ENCODE measurements around the gene MRPS21. TPM values are rescaled to one million over a fixed set of nuclear protein-coding genes. Genes with fewer than 3 reads are reported as not detected.

MRPS21 gene
- total RNA-seq, 1 donor from 2014 or later, result 46.1 TPM

GRCh38 chr1:150283260-150283659, 10.4 kb upstream of the MRPS21 start:
- DNase-seq, result no peak
- peak overlapping the region; percentile 96 for H3K27ac ChIP-seq

DNA sequence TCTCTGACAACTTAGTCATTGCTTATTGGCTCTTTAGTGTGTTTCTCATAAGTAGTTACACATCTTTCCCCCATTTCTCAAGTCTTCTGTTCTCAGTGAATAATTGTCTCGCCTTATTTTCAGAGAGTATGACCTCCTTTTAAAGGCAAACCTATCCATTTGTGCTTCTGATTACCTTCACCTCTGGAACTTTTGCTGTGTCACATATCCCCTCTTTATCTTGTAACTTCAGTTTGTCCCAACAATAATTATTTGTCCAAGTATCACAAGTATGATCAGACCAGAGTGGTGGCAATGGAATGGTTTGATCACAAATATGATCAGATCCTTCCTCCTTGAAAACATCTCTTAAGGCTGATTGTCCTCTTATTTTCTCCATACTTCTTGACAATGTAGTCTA, 5.3 kb upstream of the MRPS21 start:
- no peaks in the 10 kb centered on the region for H3K4me1 ChIP-seq
- no peaks in the 10 kb centered on the region for H3K27me3 ChIP-seq
- TF ChIP-seq, protein P1, sequence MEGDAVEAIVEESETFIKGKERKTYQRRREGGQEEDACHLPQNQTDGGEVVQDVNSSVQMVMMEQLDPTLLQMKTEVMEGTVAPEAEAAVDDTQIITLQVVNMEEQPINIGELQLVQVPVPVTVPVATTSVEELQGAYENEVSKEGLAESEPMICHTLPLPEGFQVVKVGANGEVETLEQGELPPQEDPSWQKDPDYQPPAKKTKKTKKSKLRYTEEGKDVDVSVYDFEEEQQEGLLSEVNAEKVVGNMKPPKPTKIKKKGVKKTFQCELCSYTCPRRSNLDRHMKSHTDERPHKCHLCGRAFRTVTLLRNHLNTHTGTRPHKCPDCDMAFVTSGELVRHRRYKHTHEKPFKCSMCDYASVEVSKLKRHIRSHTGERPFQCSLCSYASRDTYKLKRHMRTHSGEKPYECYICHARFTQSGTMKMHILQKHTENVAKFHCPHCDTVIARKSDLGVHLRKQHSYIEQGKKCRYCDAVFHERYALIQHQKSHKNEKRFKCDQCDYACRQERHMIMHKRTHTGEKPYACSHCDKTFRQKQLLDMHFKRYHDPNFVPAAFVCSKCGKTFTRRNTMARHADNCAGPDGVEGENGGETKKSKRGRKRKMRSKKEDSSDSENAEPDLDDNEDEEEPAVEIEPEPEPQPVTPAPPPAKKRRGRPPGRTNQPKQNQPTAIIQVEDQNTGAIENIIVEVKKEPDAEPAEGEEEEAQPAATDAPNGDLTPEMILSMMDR (IDR thresholded peaks at IDR 0.05), result no peak
- H3K9me3 ChIP-seq, result no peaks in the 10 kb centered on the region
- H3K4me3 ChIP-seq, result no peak overlapping the region
- DNase-seq (no peak), ATAC-seq (no peak)
- H3K36me3 ChIP-seq, result no peaks in the 10 kb centered on the region
- intact Hi-C loops (cut with DNase I), result no loop called here
- no peak overlapping the region for H3K27ac ChIP-seq

More at GRCh38 chr1:150283260-150283659, 10.4 kb upstream of the MRPS21 start:
- peaks cover 8% of the 10 kb centered on the region for H3K4me1 ChIP-seq
- intact Hi-C loops (cut with DNase I), result no loop called here
- H3K27me3 ChIP-seq, result no peaks in the 10 kb centered on the region
- H3K36me3 ChIP-seq, result no peaks in the 10 kb centered on the region
- TF ChIP-seq, protein P1 (IDR thresholded peaks at IDR 0.05), result no peak
- peak overlapping the region; percentile 64 for H3K4me3 ChIP-seq
- no peaks in the 10 kb centered on the region for H3K9me3 ChIP-seq
- no peak for ATAC-seq

DNA sequence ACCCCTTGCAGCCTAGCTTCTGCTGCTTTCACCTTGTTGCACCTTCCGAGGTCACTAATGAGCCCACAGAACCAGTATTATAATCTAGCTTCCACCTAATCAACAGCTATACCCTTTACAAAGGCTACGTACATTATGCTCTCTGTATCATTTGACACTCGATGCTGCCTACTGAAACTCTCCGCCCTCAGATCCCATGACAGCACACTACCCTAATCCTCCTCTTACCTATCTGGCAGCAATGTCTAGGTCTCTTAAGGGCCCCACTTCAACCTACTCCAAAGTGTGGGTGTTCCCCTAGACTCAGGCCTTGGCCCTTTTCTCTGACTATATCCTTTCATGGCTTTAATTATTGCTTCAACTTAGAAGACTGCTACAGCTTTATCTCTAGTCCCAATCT, 4.8 kb upstream of the MRPS21 start:
- no peak for ATAC-seq
- TF ChIP-seq, protein P1 (IDR thresholded peaks at IDR 0.05), result no peak

DNA sequence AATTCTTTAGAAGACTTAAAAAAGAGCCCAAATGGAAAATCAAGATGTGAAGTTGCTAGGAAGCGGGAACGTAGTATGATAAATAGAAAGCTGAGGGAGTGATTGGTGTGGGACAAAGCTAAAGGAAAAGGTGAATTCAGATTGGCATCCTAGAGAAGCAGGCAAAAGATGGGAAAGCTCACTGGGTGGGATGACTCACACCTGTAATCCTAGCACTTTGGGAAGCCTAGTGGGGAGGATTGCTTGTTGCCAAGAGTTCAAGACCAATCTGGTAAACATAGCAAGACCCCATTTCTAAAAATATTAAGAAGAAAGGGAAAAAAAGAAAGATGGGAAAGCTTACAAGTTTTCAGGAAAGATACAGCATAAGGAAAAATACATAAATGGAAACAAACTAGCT, 1.8 kb downstream of the MRPS21 start:
- Histone ChIP-seq H3K9me3 (no peaks in the 10 kb centered on the region), H3K27ac (no peak overlapping the region), H3K4me1 (peaks cover 6% of the 10 kb centered on the region), H3K36me3 (peaks cover 47% of the 10 kb centered on the region), H3K27me3 (no peaks in the 10 kb centered on the region), H3K4me3 (no peak overlapping the region)
- ATAC-seq (no peak), DNase-seq (no peak)
- intact Hi-C loops (cut with DNase I), result no loop called here
- TF ChIP-seq, protein P1 (IDR thresholded peaks at IDR 0.05), result no peak

More for the DNA sequence above, 4.8 kb upstream of the MRPS21 start:
- no peaks in the 10 kb centered on the region for H3K9me3 ChIP-seq
- no peaks in the 10 kb centered on the region for H3K4me1 ChIP-seq
- H3K4me3 ChIP-seq, result no peak overlapping the region
- no peak for DNase-seq
- H3K27me3 ChIP-seq, result no peaks in the 10 kb centered on the region
- intact Hi-C loops (cut with DNase I), result no loop called here
- no peak overlapping the region for H3K27ac ChIP-seq
- H3K36me3 ChIP-seq, result no peaks in the 10 kb centered on the region

DNA sequence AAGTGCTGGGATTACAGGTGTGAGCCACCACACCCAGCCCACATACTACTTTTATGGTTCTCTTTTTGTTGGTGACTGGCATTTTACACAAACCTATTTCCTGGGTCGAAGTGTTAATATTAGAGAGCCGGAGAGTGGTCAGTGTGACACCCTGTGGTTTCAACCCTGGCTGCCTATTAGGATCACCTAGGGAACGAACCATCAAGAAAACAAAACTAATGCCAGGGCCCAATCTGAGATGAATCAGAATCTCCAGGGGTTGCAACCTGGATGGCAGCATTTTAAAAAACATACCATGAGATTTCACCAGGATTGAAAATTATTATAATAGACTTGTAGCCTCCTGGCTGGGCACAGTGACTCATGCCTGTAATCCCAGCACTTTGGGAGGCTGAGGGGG, 6.1 kb downstream of the MRPS21 start:
- no peak for DNase-seq
- intact Hi-C loops (cut with DNase I), result no loop called here
- Histone ChIP-seq H3K36me3 (peaks cover 73% of the 10 kb centered on the region), H3K4me3 (no peak overlapping the region), H3K27me3 (no peaks in the 10 kb centered on the region), H3K9me3 (no peaks in the 10 kb centered on the region), H3K27ac (no peak overlapping the region), H3K4me1 (peaks cover under 1% of the 10 kb centered on the region)
- ATAC-seq, result no peak
- TF ChIP-seq, protein P1 (IDR thresholded peaks at IDR 0.05), result no peak

- Histone ChIP-seq H3K27ac (no peak overlapping the region), H3K36me3 (peaks cover 64% of the 10 kb centered on the region), H3K27me3 (no peaks in the 10 kb centered on the region), H3K9me3 (no peaks in the 10 kb centered on the region), H3K4me3 (no peak overlapping the region), H3K4me1 (no peaks in the 10 kb centered on the region)
- intact Hi-C loops (cut with DNase I), result no loop called here
- no peak for DNase-seq
- ATAC-seq, result no peak
- TF ChIP-seq, protein P1 (IDR thresholded peaks at IDR 0.05), result no peak
Measured at GRCh38 chr1:150302338-150302737, 8.7 kb downstream of the MRPS21 start.

Data from upper lobe of right lung (tissue), 1 donor.